ENCODE results near the gene NEK7.
"Not testable (repeated sequence)": the region's sequence is repeated elsewhere in the genome, so short reads cannot be mapped to it uniquely, and the experiment has no call there.

Gene NEK7

GRCh38 chr1:198173832-198174231 lies 17.0 kb downstream of the NEK7 start:
- no peak for DNase-seq

DNA sequence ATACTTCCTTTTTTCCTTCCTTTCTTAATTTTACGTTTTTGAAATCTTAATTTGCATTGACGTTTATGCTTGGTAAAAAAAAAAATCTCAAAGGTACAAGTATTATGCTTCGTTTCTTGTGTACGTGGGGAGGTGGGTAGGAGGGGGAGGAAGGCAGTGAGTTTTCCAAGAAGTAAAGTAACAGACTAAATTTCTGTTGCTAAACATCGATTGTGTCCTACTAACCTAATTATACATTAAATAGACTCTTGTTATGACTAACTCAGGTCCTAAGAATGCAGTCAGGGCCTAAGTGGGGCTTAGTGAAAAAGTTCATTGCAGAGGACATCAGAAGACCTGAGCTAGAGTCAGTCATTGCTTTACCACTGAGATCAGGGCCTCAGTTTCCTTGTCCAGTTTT lies 17.5 kb downstream of the NEK7 start:
- no peak for DNase-seq

DNA sequence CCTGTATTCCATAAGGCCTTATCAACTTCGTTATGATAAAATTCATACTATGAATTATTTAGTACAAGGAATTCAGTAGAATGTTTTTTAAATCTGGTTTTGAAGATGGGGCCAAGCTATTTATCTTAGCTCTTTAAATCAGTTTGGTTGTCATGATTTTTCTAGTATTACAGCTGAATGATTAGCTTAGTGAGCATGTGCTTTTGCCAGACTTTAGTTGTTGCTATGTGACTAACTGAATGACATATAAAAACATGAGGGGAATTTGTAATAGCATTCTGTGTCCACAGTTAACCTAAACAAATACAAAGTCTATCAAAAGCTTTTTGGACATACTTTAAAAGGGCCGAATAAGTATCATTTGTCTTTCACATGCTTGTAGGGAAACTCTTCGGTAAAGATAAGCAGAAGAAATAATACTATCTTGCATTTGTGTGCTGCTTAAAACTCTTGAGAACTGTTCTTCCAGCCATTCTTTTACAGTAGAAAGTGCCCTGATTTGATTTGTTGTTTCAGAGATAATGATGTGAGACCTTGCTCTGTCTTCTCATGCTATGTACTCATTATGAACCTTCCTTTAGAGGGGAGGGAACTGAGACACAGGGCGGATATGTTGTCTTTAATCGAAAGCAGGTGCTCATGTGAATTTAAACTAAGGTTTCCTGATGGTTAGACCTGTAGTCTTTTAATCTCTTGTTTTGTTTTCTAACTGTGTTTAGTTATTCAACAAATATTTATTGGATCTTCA lies 18.8 kb downstream of the NEK7 start:
- DNase-seq, result no peak

GRCh38 chr1:198176179-198176578 lies 19.4 kb downstream of the NEK7 start:
- no peak for DNase-seq

GRCh38 chr1:198177546-198177945 lies 20.7 kb downstream of the NEK7 start:
- no peak for DNase-seq

DNA sequence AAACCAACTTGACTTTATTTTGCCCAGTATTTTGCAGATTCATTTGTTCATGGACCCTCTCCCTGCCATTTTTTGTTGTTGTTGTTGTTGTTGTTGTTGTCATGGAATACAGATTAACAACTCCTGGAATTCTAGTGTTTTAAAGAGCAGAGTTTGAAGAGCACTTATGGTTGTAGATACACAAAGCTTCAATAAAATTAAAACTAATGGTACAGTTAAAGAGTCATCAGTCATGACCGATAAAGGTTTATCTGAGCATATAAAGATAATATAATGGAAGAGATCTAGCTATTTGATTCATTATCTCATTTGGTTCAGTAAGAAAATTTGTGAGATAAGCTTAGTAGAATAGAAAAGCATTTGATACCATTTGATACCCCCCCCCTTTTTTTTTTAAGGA lies 21.8 kb downstream of the NEK7 start:
- DNase-seq, result no peak

DNA sequence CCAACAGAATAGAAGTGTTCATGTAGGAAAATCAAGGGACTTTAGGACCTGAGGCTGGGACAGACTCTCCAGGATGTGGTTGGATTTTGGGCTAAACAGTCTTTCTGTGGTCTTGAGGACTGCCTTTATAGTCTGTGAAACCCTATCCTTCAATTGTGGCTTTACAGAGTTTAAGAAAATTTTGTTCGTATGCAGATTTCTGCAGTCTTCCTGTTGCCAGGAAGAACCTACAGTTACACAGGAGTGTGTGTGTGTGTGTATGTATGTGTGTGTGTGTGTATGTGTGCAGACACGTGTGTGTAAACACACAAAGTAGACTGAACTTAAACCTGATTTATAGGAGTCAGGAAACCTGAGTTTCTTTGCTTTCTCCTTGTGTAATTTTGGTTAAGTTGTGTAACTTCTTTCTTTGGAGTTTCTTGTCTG lies 22.8 kb downstream of the NEK7 start:
- peak in 1 of 3 donors; percentile 41 for DNase-seq

- DNase-seq, result no peak
Observed at GRCh38 chr1:198183605-198184004, 26.8 kb downstream of the NEK7 start.

GRCh38 chr1:198184516-198184915 lies 27.7 kb downstream of the NEK7 start:
- no peak for DNase-seq

- DNase-seq, result no peak
Observed at GRCh38 chr1:198185146-198185545, 28.3 kb downstream of the NEK7 start.

- DNase-seq, result no peak
Observed at GRCh38 chr1:198185759-198186158, 29.0 kb downstream of the NEK7 start.

DNA sequence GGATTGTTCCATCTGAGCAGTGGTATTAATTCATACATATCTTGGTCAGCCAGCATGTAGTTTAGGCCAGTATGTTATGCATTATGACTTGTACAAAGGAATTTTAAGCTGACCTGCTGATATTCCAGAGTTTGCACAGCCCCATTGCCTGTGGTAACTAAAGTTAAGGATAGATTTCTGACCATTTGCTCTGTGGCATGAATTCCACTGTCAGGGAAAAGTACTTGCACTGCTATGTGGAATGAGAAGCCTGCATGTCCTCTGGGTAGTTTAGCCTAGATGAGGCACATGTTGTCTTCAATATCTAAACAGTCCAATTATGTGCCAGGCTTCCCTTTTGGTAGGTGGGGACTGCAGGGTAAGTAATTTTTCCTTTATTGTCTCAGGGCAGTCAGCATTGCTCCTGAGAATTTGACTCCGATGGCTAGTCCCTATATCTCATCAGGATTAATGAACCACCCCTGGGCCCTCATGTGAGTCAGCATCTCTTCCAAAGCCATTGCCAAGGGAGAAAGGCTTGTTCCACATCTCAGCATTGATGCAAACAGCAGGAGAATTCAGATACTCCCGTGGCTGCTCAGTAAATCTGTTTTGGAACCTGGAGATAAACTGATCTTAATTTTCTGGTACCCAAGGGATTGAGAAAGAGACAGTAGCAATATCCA lies 30.2 kb downstream of the NEK7 start:
- DNase-seq, result no peak

DNA sequence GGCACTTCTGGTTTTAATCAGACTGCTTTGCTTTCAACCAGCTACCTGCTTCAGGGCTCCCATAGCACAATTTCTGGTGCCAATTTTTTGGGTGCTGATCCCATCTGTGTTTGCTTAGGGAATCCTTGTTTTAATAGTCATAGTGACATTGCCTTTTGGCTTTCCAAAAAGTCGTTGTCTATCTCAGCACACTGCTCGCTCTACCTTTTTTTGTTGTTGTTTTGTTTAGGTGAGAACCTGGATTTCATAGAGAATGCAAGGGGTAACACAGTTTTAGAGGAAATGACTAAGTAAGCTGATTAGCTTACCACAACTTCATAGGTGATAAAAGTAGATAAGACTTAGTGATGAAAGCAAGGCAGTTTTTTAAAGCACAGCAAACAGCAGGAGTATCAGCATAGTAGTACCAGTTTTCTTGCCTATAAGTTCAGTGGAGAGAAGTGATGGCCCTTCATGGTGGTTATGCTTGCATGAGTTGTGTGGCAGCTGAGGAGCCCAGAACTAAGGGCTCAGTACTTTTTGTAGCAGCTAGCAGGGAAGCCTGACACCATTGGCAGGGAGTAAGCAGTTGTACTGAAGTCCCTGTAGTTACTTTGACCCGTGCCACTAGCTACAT lies 31.3 kb downstream of the NEK7 start:
- no peak for DNase-seq

GRCh38 chr1:198191117-198191516 lies 34.3 kb downstream of the NEK7 start:
- no peak for DNase-seq

DNA sequence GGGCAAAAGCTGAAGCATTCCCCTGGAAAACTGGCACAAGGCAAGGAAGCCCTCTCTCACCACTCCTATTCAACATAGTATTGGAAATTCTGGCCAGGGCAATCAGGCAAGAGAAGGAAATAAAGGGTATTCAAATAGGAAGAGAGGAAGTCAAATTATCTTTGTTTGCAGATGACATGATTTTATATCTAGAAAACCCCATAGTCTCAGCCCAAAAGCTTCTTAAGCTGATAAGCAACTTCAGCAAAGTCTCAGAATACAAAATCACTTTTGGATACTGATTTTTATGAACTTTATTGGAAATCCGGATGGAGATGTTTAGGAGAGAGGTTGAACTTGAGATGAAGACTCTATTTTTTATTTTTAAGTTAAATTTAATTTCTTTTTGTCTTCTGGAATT lies 37.1 kb downstream of the NEK7 start:
- DNase-seq, result not testable (repeated sequence)

DNA sequence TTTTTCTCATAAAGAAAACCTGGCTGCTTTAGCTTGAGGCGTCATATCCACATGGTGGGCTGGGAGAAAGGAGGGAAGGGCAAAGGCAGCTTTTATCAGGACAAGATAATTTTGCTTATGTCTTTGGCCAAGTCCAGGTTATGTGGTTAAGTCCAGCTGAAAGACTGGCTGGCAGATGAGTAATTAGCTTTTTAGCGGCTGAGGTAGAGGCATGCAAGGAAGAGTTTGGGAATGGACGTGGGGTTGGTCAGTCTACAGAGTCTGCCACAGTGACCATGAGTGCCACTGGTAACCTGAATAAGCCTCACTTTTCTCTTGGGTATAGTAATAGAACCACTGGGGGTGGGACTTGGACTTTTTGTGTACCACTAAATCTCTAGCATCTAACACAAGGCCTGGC lies 39.8 kb downstream of the NEK7 start:
- DNase-seq, result no peak

DNA sequence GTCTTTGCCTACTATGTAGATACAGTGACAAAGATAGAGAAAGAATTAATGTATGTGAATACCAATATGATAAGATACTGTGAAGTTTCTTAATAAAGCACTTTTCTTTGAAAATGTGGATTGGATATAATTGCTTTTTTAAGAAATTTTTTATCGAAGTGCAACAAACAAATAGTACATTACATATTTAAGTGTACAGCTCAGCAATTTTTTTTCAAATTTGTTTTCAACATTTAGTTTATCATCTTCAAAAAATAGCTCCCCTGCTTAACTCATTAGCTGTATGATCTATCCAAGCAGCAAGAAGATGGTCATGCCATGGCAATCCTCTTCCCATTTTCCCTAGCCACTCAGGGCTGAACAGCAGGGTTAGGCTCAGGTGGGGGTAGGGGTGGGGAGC lies 40.5 kb downstream of the NEK7 start:
- DNase-seq, result no peak

DNA sequence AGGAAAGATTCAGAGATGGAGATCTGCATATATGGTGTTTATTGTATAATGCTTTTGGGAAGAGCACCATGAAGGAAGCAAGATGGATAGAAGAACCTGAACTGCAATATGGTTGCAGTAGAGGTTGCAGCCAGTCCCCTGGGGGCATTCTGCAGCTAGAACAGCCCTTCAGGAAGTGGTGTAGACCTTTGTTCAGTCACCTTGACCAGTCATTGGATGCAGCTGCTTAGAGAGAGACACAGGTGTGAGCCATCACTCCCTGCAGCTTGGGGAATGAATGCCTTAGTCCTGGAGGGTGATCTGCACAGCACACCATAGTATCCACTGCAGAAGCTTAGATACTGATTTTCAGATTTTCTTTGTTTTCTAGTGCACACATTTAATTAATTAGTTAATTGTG lies 42.3 kb downstream of the NEK7 start:
- no peak for DNase-seq

- no peak for DNase-seq
Observed at GRCh38 chr1:198201956-198202784, 45.4 kb downstream of the NEK7 start.

DNA sequence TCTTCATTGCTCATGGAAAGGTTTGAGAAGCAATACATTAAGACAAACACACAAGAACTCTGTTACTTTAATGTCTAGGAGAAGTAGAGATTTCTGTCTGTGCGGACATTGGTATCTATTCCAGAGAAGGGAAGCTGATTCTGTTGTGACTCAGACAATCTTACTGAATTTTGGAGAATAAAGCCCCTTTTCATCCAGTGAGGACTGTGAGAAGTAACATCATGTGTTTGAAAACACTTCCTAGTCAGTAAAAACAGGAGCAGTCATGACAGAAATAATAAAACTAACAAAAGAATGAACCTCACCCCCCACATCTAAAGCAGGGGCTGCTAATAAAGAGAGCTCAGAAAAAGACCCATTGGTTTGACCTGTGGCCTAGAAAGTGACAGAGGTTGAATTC lies 46.6 kb downstream of the NEK7 start:
- DNase-seq, result peak in 2 of 3 donors; percentile 17 to 22

- DNase-seq, result no peak
Observed at GRCh38 chr1:198205016-198205684, 48.4 kb downstream of the NEK7 start.

- DNase-seq, result no peak
Observed at GRCh38 chr1:198206292-198206691, 49.5 kb downstream of the NEK7 start.

DNA sequence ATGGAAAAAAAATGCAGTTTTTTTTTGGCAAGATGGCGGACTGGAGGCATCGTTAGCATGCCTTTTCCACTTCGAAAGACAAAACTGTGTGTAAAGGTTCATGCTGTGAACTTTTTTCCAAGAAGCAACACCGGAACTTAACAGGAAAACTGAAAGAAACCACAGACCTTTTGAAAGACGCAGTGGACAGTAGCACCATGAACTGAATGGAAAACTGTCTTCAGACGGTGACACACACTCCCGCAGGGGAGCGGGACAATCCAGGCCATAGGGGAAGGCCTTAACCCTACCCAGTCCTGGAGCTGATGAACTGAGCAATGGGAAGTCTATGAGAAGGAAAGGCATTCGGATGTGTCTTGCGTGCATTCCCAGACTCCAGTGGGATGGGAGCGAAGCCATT lies 54.9 kb downstream of the NEK7 start:
- no peak for DNase-seq
